VCaP (cell line): ENCODE measurements around the gene DUSP5.
A peak's percentile ranks its signal among the peaks of the same experiment; 100 is the strongest.

Experiments used
- H3K27ac ChIP-seq: fragments of 450-650 bp; 2 replicates; pipeline ENCODE4 v1.5.1; 2017
- TF ChIP-seq, protein P1 (sequence below): fragments of 450-650 bp; conservative IDR thresholded peaks from 2 replicates; pipeline ENCODE4 v1.5.1; 2017; ENCODE audit warnings: mild to moderate bottlenecking, moderate library complexity

DUSP5 gene

GRCh38 chr10:110497438-110498086 lies at the start of gene DUSP5:
Gene DUSP5 (plus strand): TSS chr10:110497907. CDS start chr10:110498122, 215 bp downstream.
- TF ChIP-seq, protein P1, sequence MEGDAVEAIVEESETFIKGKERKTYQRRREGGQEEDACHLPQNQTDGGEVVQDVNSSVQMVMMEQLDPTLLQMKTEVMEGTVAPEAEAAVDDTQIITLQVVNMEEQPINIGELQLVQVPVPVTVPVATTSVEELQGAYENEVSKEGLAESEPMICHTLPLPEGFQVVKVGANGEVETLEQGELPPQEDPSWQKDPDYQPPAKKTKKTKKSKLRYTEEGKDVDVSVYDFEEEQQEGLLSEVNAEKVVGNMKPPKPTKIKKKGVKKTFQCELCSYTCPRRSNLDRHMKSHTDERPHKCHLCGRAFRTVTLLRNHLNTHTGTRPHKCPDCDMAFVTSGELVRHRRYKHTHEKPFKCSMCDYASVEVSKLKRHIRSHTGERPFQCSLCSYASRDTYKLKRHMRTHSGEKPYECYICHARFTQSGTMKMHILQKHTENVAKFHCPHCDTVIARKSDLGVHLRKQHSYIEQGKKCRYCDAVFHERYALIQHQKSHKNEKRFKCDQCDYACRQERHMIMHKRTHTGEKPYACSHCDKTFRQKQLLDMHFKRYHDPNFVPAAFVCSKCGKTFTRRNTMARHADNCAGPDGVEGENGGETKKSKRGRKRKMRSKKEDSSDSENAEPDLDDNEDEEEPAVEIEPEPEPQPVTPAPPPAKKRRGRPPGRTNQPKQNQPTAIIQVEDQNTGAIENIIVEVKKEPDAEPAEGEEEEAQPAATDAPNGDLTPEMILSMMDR, result no peak
- H3K27ac ChIP-seq, result peak within 1 kb of the TSS; percentile 65

GRCh38 chr10:110448682-110449418 lies 48.9 kb upstream of the DUSP5 start:
- TF ChIP-seq, protein P1, result no peak
- H3K27ac ChIP-seq, result no peak overlapping the region

GRCh38 chr10:110455446-110455845 lies 42.3 kb upstream of the DUSP5 start:
- TF ChIP-seq, protein P1, result no peak
- H3K27ac ChIP-seq, result no peak overlapping the region

DNA sequence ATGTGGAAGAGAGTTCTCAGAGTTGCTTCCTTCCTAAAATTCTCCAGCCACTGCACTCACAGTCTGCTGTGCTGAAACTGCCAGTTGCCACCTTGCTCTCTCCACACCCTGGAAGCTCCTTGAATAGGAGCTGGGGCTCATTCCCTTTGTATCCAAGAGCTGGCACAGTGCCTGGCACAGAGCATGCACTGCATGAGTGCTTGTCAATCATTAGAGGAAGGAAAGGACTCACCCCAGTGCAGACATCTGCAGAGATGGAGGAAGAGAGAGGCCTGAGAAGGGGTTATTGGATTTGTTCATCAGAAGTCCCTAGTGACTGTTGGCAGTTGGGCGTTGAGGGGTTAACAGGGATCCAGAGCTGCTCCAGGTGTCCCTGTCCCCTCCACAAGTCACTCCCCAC lies 41.7 kb upstream of the DUSP5 start:
- TF ChIP-seq, protein P1, result no peak
- no peak overlapping the region for H3K27ac ChIP-seq

DNA sequence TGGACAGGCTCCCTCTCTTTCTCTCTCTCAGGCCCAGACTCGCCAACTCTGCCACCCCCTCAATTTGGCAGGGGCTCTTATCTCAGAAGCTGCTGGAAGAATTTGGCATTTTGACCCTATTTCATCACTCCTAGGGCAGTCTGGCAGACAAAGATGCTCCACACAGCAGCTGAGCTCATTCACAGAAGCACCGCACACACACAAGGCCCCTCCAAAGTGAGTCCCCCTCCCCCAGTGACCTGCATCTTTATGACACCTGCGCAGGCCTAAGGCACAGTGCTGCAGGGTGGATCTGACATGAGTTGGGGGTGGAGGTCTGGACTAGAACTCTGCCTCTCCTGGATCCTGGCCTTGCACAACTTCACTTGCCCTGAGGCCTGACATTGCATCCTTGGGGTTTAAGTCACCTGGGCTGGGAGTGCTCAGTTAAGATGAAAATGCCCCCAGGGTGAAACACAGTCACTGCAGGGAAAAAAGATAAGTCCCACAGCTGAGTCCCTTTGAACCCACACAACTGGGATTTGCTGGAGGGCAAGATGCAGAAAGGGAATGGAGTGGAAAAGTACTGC lies 41.1 kb upstream of the DUSP5 start:
- H3K27ac ChIP-seq, result no peak overlapping the region

DNA sequence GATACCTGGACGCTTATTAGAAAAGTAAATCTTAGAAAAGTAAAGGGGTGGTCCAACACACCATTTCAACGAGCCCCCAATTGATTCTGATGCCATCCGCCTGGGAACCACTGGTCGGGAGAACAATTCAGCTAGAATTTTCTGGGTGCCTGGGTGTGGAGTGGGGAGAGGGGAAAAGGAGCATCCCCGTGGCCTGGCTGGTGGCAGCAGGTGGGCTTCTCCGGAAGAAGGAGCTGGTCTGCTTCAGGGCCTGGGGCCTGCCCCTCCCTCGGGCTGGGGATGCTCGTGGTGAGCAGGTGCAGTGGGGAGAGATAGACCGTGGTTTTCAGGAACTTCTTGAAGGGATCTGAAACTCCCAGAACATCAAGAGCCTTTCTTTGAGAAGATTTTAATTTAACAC lies 39.9 kb upstream of the DUSP5 start:
- TF ChIP-seq, protein P1, result no peak
- peak overlapping the region; percentile 30; the same call in 1 of the 2 replicates for H3K27ac ChIP-seq

More for the DNA sequence above, 41.1 kb upstream of the DUSP5 start:
- TF ChIP-seq, protein P1, result no peak

GRCh38 chr10:110458266-110458920 lies 39.3 kb upstream of the DUSP5 start:
- peak overlapping the region; percentile 30; the same call in 1 of the 2 replicates for H3K27ac ChIP-seq

More at GRCh38 chr10:110458266-110458920, 39.3 kb upstream of the DUSP5 start:
- TF ChIP-seq, protein P1, result no peak
